ENCODE measurements around the gene ACBD4. TPM values are rescaled to one million over a fixed set of nuclear protein-coding genes. Genes with fewer than 3 reads are reported as not detected.

The ACBD4 gene
- total RNA-seq, 1 experiment from 2014 or later = 9.7 TPM

DNA sequence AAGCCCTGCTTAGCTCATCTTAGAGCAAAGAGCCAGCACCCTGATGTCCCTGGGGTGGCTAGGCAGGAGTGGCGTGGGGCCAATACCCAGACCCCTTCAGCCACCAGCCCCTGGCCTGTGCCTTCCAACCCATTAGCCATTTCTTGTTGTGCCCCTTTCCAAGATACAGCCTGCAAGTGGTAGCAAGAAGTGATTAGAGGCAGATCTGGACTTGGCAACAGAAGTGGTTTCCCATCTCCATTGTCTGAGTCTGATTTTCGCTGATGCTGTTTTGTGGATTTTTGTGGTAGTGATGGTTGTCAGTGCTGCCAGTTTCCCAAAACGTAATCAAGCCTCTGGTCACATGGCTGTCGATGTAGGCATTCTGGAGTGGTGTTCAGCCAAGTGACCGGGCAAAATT, 28.9 kb upstream of the ACBD4 start:
- H3K14ac ChIP-seq (ENCODE audit: insufficient read depth, low read length) = no peak overlapping the region
- H2BK20ac ChIP-seq (ENCODE audit: low read depth, low read length, poor library complexity, severe bottlenecking) = no peak overlapping the region
- no peak overlapping the region for H3K56ac ChIP-seq (ENCODE audit: insufficient read length, low read depth, low read length)
- H3K9me3 Mint-ChIP-seq = no peaks in the 10 kb centered on the region
- H3K4me1 Mint-ChIP-seq = peaks cover 0 to 7% of the 10 kb centered on the region in 2 experiments; a peak in 2 of 4 replicates
- H2BK12ac ChIP-seq (ENCODE audit: insufficient read length, low read depth, low read length) = no peak overlapping the region
- TF ChIP-seq, protein P1, sequence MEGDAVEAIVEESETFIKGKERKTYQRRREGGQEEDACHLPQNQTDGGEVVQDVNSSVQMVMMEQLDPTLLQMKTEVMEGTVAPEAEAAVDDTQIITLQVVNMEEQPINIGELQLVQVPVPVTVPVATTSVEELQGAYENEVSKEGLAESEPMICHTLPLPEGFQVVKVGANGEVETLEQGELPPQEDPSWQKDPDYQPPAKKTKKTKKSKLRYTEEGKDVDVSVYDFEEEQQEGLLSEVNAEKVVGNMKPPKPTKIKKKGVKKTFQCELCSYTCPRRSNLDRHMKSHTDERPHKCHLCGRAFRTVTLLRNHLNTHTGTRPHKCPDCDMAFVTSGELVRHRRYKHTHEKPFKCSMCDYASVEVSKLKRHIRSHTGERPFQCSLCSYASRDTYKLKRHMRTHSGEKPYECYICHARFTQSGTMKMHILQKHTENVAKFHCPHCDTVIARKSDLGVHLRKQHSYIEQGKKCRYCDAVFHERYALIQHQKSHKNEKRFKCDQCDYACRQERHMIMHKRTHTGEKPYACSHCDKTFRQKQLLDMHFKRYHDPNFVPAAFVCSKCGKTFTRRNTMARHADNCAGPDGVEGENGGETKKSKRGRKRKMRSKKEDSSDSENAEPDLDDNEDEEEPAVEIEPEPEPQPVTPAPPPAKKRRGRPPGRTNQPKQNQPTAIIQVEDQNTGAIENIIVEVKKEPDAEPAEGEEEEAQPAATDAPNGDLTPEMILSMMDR (conservative IDR thresholded peaks at IDR 0.05) = no peak
- DNase-seq = no peak
- no peak overlapping the region for H3K18ac ChIP-seq (ENCODE audit: insufficient read length, low read depth, low read length)
- no peak overlapping the region for H4K5ac ChIP-seq (ENCODE audit: insufficient read length, low read depth, low read length)
- no peaks in the 10 kb centered on the region for H3K79me1 ChIP-seq (ENCODE audit: insufficient read depth, low read depth, low read length, poor library complexity, severe bottlenecking)
- H3T11ph ChIP-seq (ENCODE audit: low read length) = no peak overlapping the region
- H4K8ac ChIP-seq (replicated peaks; ENCODE audit: insufficient read length, low read depth, low read length) = no peak overlapping the region
- no peak overlapping the region for H2BK15ac ChIP-seq (ENCODE audit: low read depth, low read length)
- H3K27me3 ChIP-seq (ENCODE audit: insufficient read depth, low read length) = no peaks in the 10 kb centered on the region
- H2BK120ac ChIP-seq (ENCODE audit: low read depth, low read length, poor library complexity, severe bottlenecking) = no peak overlapping the region
- H3K23me2 ChIP-seq (ENCODE audit: insufficient read length, low read depth, low read length, poor library complexity, severe bottlenecking) = no peaks in the 10 kb centered on the region
- H3K79me2 ChIP-seq (ENCODE audit: insufficient read depth, low read length) = no peaks in the 10 kb centered on the region
- peaks cover 2% of the 10 kb centered on the region; the same call in 1 of the 2 replicates for H3K27me3 Mint-ChIP-seq (ENCODE audit: low read depth)
- WGBS (ENCODE audit: extremely low coverage, insufficient read length, low lambda C conversion rate) = no CpG with 5 or more reads among the region's 5 CpGs
- no peak overlapping the region for H2AK5ac ChIP-seq (ENCODE audit: insufficient read length, low read length)
- H3K4me2 ChIP-seq (ENCODE audit: insufficient read depth, insufficient read length, low read length) = no peak overlapping the region
- no peak overlapping the region for H2AFZ ChIP-seq (ENCODE audit: low read length)
- H3K4me3 Mint-ChIP-seq = no peak overlapping the region
- H2BK5ac ChIP-seq (ENCODE audit: insufficient read length, low read length) = no peak overlapping the region
- H3K9me3 ChIP-seq (ENCODE audit: control insufficient read depth, low read depth, low read length) = no peaks in the 10 kb centered on the region
- H3K27ac Mint-ChIP-seq = peak overlapping the region in 1 of 3 experiments; percentile 7; a peak in 1 of 7 replicates
- H4K91ac ChIP-seq (ENCODE audit: insufficient read length, low read depth, low read length) = no peak overlapping the region
- H3K27ac ChIP-seq (ENCODE audit: insufficient read length, low read depth, low read length) = no peak overlapping the region
- no peak overlapping the region for H3K23ac ChIP-seq (ENCODE audit: insufficient read length, low read depth, low read length)
- no peaks in the 10 kb centered on the region for H3K4me1 ChIP-seq (ENCODE audit: insufficient read depth, low read length)
- H3K4ac ChIP-seq (ENCODE audit: low read depth, low read length) = no peak overlapping the region
- H4K20me1 ChIP-seq (ENCODE audit: control insufficient read depth, insufficient read depth, insufficient read length) = no peaks in the 10 kb centered on the region
- no peak overlapping the region for H3K9ac ChIP-seq (ENCODE audit: extremely low read depth, insufficient read length, low read length)
- peaks cover 18 to 74% (median 70%) of the 10 kb centered on the region in 3 experiments; a peak in 6 of 7 replicates for H3K36me3 Mint-ChIP-seq (ENCODE audit: insufficient read depth in 1 of 3, low read depth in 3 of 3)

All from H9 (cell line).